HepG2 (cell line): Measurements from ENCODE around the gene POLE. TPM values are rescaled to one million over a fixed set of nuclear protein-coding genes. Genes with fewer than 3 reads are reported as not detected.

Experiments
- ATAC-seq: fragments of 200-7000 bp; cut with Tn5 transposase; 3 replicates; pipeline ENCODE4 v1.9.1; 2020; ENCODE audit warnings: mild to moderate bottlenecking, moderate library complexity
- BruUV-seq: library from RNA; stranded (reverse); fragments of 400-500 nt; replicated peaks from 2 replicates; lab custom pipeline; 2021; lab: Mats Ljungman, UMichigan
- CTCF ChIA-PET: fragments of 300-600 bp; formaldehyde crosslinking; extraction: SDS; loops from one replicate; lab custom pipeline; 2021; ENCODE audit warnings: low total read pairs, inconsistent platforms, low intra/inter-chr PET ratio; lab: Yijun Ruan, JAX
- POLR2A ChIA-PET: fragments of 350-600 bp; sonication (Branson Sonifier 250); formaldehyde crosslinking; loops from one replicate; lab custom pipeline; 2020; ENCODE audit warnings: antibody characterized with exemption, inconsistent platforms; lab: Yijun Ruan, JAX
- DNase-seq: peaks from one replicate; pipeline ENCODE4 v3.0.0-alpha.2; 2015; ENCODE audit warnings: low spot score
- FAIRE-seq: peaks from 3 replicates; lab custom pipeline; 2011; peaks lifted over from hg19 to GRCh38; lab: Jason Lieb, UNC
- H2AFZ ChIP-seq: one replicate; pipeline ENCODE4 v1.6.1; 2011; ENCODE audit warnings: low read length, inconsistent platforms
- H3K27ac ChIP-seq: fragments of 300-600 bp; 3 replicates; pipeline ENCODE4 v1.8.0; 2011; ENCODE audit warnings: mixed run types, mild to moderate bottlenecking, mixed read lengths, low read length, inconsistent platforms; ENCODE audit not compliant: insufficient read depth; ENCODE audit errors: extremely low read length
- H3K27me3 ChIP-seq, 2 experiments: fragments of 200-600 bp in 1 of 2; 2 replicates in 1 of 2; 3 replicates in 1 of 2; pipeline versions ENCODE4 v1.6.0 to v1.8.0; 2011; ENCODE audit warnings: low read length in 2 of 2, mild to moderate bottlenecking in 2 of 2, moderate library complexity in 2 of 2, inconsistent platforms in 1 of 2; ENCODE audit not compliant: insufficient read depth in 2 of 2, control insufficient read depth in 1 of 2
- H3K36me3 ChIP-seq, 2 experiments: fragments of 200-600 bp in 1 of 2; replicated peaks in 1 of 2; 2 replicates in 1 of 2; 3 replicates in 1 of 2; pipeline versions ENCODE4 v1.5.1 to v1.8.0; 2011; ENCODE audit warnings: low read length in 2 of 2, inconsistent platforms in 1 of 2; ENCODE audit not compliant: insufficient read depth in 2 of 2, control insufficient read depth in 1 of 2
- H3K4me1 ChIP-seq: 2 replicates; pipeline ENCODE4 v1.5.1; 2012; ENCODE audit warnings: low read length, inconsistent platforms; ENCODE audit not compliant: insufficient read depth
- H3K4me2 ChIP-seq: 2 replicates; pipeline ENCODE4 v1.6.0; 2011; ENCODE audit warnings: low read depth, low read length, inconsistent platforms
- H3K4me3 ChIP-seq, 3 experiments: fragments of 200-600 bp in 1 of 3; sonication (generic), shearing (Covaris generic) in 1 of 3; replicated peaks in 1 of 3; 2 replicates each; pipeline ENCODE4 v1.5.1; 2011 to 2016; ENCODE audit warnings: low read length in 3 of 3, inconsistent platforms in 2 of 3, low read depth in 2 of 3, mild to moderate bottlenecking in 2 of 3, control low read depth in 1 of 3, mixed read lengths in 1 of 3; ENCODE audit not compliant: insufficient read depth in 1 of 3
- H3K79me2 ChIP-seq: one replicate; pipeline ENCODE4 v1.6.1; 2011; ENCODE audit warnings: low read length, inconsistent platforms; ENCODE audit not compliant: insufficient read depth
- H3K9ac ChIP-seq: 2 replicates; pipeline ENCODE4 v1.6.0; 2011; ENCODE audit warnings: mild to moderate bottlenecking, low read depth, low read length, inconsistent platforms; ENCODE audit not compliant: insufficient read depth
- H3K9me3 ChIP-seq: 2 replicates; pipeline ENCODE4 v1.5.1; 2012; ENCODE audit warnings: mild to moderate bottlenecking, low read length
- H4K20me1 ChIP-seq: 2 replicates; pipeline ENCODE4 v1.6.0; 2011; ENCODE audit warnings: inconsistent platforms, mild to moderate bottlenecking, low read length, moderate library complexity; ENCODE audit not compliant: insufficient read depth
- GABPA ChIP-seq, 2 experiments: IDR thresholded peaks; 2 replicates each; pipeline ENCODE4 v1.6.1; 2011 to 2016; ENCODE audit warnings: low read depth in 2 of 2, low read length in 1 of 2, missing biosample characterization in 1 of 2, missing genetic modification characterization in 1 of 2
- GRHL1 ChIP-seq: sonication (generic); formaldehyde crosslinking; conservative IDR thresholded peaks from 2 replicates; pipeline ENCODE4 v1.8.0; 2022; ENCODE audit warnings: missing genetic modification reagents
- HNRNPLL ChIP-seq: fragments of 200-400 bp; formaldehyde crosslinking; IDR thresholded peaks from 2 replicates; pipeline ENCODE4 v1.6.1; 2017; ENCODE audit warnings: mild to moderate bottlenecking, low read depth, low read length; ENCODE audit not compliant: poor library complexity, severe bottlenecking
- HOXA3 ChIP-seq: sonication (generic); formaldehyde crosslinking; IDR thresholded peaks from 2 replicates; pipeline ENCODE4 v1.5.0; 2020; ENCODE audit warnings: missing genetic modification reagents
- KLF9 ChIP-seq: IDR thresholded peaks from 2 replicates; pipeline ENCODE4 v1.6.1; 2016; ENCODE audit warnings: low read depth
- SNAPC4 ChIP-seq: sonication (generic); formaldehyde crosslinking; IDR thresholded peaks from 2 replicates; pipeline ENCODE4 v1.4.0; 2020; ENCODE audit warnings: mild to moderate bottlenecking, missing genetic modification reagents
- TFDP2 ChIP-seq: sonication (generic); formaldehyde crosslinking; IDR thresholded peaks from 2 replicates; pipeline ENCODE4 v1.4.0; 2020; ENCODE audit warnings: missing genetic modification reagents
- ZFP82 ChIP-seq: sonication (generic); formaldehyde crosslinking; IDR thresholded peaks from 2 replicates; pipeline ENCODE4 v1.5.1; 2020; ENCODE audit warnings: mild to moderate bottlenecking, missing genetic modification reagents, borderline replicate concordance
- ZNF326 ChIP-seq: sonication (generic); formaldehyde crosslinking; IDR thresholded peaks from 2 replicates; pipeline ENCODE4 v1.4.0; 2020; ENCODE audit warnings: missing genetic modification reagents, borderline replicate concordance
- ZNF564 ChIP-seq: sonication (generic); formaldehyde crosslinking; IDR thresholded peaks from 2 replicates; pipeline ENCODE4 v1.8.1; 2023; ENCODE audit warnings: mild to moderate bottlenecking, missing genetic modification reagents
- WGBS: methylation state at CpG from one replicate; pipeline ENCODE4 v1.1.6; 2017; ENCODE audit warnings: low lambda C conversion rate; 5-methylcytosine and 5-hydroxymethylcytosine counted together
- in situ Hi-C: cut with HindIII; loops from 2 replicates; pipeline ENCODE4 v1.10.0; 2017; ENCODE audit warnings: low pct_unique_long_range_greater_than_20kb; ENCODE audit not compliant: extremely low pct_ligation_motif_present
- intact Hi-C: fragments of 100-400 bp; cut with micrococcal nuclease; formaldehyde crosslinking; loops from one replicate; pipeline ENCODE4 v1.10.0; 2022; ENCODE audit not compliant: unreplicated experiment
- polyA plus RNA-seq, 8 experiments: library from polyadenylated mRNA; depleted of rRNA in 3 of 8; stranded (reverse) in 7 of 8; unstranded in 1 of 8; fragments of >200 nt; fragmentation: Illumina TruSeq in 4 of 8; extraction: Trizol in 4 of 8; gene quantifications; 2 replicates each; pipeline versions ENCODE4 v1.2.1 to v1.2.3, GENCODE V29; 2011 to 2016; ENCODE audit warnings: low read depth in 4 of 8, missing spikeins in 1 of 8, mixed read lengths in 1 of 8; ENCODE audit not compliant: insufficient read depth in 1 of 8
- total RNA-seq, 5 experiments: library from RNA; depleted of rRNA; stranded (reverse); fragments of >200 nt; fragmentation: Illumina TruSeq; extraction: Trizol; gene quantifications; 2 replicates each; pipeline ENCODE4 v1.2.3, GENCODE V29; 2016; ENCODE audit warnings: low read depth in 1 of 5

Gene POLE
- total and polyA plus RNA-seq, 2 of the 13 experiments (the other 11 are each of a cell fraction or from before 2014, with no cell fraction given) = 25.3 to 52.2 TPM

- TF ChIP-seq HNRNPLL = no peak
- TF ChIP-seq, all 625 proteins: peak for 1
Measured at GRCh38 chr12:132698341-132698740, 11.2 kb upstream of the POLE start (continued).

GRCh38 chr12:132695431-132695830 lies 8.3 kb upstream of the POLE start:
- Histone ChIP-seq H3K36me3 (peaks cover 7 to 20% of the 10 kb centered on the region in 2 experiments; a peak in 4 of 5 replicates), H3K27ac (no peak overlapping the region), H2AFZ (no peak overlapping the region), H3K4me2 (no peak overlapping the region), H3K4me1 (peaks cover 7% of the 10 kb centered on the region; the same call in 1 of the 2 replicates), H3K27me3 (no peaks in the 10 kb centered on the region), H3K9me3 (no peaks in the 10 kb centered on the region), H4K20me1 (no peaks in the 10 kb centered on the region), H3K79me2 (no peaks in the 10 kb centered on the region), H3K4me3 (no peak overlapping the region), H3K9ac (no peak overlapping the region)
- in situ Hi-C loops = no loop called here
- DNase-seq (no peak), ATAC-seq (no peak), FAIRE-seq (no peak)
- no peak for TF ChIP-seq GABPA (IDR thresholded peaks at IDR 0.05; ENCODE audit: low read depth, low read length)
- TF ChIP-seq GABPA (CRISPR knock-in tag; IDR thresholded peaks at IDR 0.05; ENCODE audit: low read depth) = no peak
- TF ChIP-seq TFDP2 = no peak
- TF ChIP-seq ZNF564 (CRISPR knock-in tag) = no peak
- no peak for TF ChIP-seq SNAPC4 (CRISPR knock-in tag)
- no peak for TF ChIP-seq GRHL1 (CRISPR knock-in tag)
- TF ChIP-seq KLF9 (CRISPR knock-in tag) = no peak
- TF ChIP-seq ZNF326 (CRISPR knock-in tag) = no peak
- no peak for TF ChIP-seq HOXA3 (CRISPR knock-in tag)
- TF ChIP-seq ZFP82 = no peak
- POLR2A ChIA-PET = interaction anchor here (1.2 kb wide), 1 partner anchor 15 kb away, joined by 4 read pairs; the partner anchor contains the start of gene PGAM5
- BruUV-seq = no TSS peak
- CTCF ChIA-PET = no interaction called here
- WGBS = 99% methylated on average over 12 of the region's 12 CpGs
- intact Hi-C loops = no loop called here
